Measurements from ENCODE around the gene SLC8A3.
A peak's percentile ranks its signal among the peaks of the same experiment; 100 is the strongest.
"Not testable (repeated sequence)": the region's sequence is repeated elsewhere in the genome, so short reads cannot be mapped to it uniquely, and the experiment has no call there.

The SLC8A3 gene, protein sequence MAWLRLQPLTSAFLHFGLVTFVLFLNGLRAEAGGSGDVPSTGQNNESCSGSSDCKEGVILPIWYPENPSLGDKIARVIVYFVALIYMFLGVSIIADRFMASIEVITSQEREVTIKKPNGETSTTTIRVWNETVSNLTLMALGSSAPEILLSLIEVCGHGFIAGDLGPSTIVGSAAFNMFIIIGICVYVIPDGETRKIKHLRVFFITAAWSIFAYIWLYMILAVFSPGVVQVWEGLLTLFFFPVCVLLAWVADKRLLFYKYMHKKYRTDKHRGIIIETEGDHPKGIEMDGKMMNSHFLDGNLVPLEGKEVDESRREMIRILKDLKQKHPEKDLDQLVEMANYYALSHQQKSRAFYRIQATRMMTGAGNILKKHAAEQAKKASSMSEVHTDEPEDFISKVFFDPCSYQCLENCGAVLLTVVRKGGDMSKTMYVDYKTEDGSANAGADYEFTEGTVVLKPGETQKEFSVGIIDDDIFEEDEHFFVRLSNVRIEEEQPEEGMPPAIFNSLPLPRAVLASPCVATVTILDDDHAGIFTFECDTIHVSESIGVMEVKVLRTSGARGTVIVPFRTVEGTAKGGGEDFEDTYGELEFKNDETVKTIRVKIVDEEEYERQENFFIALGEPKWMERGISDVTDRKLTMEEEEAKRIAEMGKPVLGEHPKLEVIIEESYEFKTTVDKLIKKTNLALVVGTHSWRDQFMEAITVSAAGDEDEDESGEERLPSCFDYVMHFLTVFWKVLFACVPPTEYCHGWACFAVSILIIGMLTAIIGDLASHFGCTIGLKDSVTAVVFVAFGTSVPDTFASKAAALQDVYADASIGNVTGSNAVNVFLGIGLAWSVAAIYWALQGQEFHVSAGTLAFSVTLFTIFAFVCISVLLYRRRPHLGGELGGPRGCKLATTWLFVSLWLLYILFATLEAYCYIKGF

DNA sequence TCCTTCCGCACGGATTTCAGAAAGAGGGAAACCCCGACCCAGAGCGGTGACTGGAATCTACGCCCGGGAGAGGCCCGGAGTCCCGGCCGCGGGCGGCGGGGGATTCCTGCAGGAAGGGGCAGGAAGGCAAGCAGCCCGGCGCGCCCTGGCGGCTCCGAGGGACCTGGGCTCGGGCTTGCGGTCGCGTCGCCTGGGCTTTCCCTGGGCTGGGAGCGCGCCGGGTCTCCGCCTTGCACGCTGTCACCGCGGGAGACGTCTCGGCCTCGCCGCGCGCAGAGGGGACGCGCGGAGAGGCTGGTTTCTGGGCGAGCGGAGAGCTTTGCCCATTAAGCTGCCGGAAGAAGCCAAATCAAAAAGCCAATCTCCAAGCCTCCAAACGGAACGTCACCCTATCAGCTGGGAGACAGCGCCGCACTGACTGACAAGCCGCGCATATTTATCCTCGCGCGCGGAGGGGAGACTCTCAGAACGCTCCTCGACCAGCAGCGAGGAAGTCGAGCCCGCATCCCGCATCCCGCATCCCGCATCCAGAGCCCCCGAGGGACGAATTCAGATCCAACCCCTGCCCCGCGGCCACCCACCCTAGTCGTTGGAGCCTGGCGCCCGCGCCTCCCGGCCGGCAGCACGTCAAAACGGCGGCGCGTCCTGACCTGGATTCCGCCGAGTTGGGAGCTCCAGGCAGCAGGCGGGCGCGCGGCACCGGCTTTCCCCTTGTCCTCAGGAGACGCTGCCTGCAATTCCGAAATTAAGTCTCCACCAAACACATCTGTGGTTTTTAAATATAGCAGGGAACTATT, at the start of gene SLC8A3:
SLC8A3 (minus strand) TSS at position 293 of the 797 bp plus-strand sequence. CDS start 20,529 bp downstream, outside the sequence.
- DNase-seq = peak in 1 of 2 donors; percentile 16

DNA sequence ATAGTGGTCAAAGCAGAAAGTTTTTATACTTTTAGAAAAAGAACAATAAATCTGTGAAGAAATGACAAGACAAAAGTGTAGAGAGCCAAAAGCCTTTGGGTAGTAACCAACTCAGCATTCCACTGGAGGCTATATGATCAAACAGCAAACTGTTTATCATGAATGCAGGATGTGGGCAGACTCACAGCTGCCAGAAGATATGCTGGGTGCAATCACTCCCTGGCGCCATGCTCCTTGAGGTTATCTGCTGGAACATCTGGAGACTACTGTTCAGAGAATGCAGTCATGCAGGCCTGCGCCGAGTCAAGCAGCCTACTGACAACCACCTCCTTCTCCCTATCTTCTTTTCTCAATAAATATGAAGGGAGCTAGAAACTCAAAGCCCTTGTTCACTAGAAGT, 49.0 kb upstream of the SLC8A3 start:
- DNase-seq = no peak

DNA sequence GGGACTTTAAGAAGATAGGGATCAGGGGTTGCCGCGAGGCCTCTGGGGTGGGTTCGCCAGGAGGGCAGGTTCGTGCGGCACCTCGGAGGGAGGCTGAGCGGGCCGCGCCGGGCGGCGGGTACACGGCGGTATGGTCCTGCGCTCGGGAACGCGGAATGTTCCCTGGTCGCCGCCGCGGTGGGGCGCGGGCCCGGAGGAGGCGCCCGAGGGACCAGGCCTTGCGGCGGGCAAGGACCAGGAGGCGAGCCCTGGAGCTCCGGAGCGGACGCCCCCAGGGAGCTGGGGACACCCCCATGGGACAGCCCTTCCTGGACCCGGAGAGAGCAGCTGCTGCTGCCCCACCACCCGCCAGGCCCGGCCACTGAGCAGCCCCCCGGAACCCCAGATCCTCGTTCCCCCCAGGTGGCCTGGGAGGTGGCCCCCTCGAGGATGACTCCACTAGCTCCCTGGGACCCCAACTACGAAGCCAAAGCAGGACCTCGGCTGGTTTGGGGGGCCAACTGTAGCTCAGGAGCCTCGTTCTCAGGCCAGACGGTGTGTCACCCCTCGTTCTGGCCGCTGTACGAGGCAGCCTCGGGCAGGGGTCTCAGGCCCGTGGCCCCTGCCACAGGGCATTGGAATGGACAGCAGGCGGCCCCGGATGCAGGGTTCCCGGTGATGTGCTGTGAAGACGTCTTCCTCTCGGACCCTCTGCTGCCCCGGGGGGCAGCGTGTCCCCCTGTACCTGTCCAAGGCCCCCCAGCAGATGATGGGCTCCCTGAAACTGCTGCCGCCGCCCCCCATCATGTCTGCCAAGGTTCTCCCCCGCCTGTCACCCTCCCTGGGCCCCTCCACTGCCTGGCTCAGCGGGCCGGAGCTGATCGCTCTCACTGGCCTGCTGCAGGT, 45.6 kb upstream of the SLC8A3 start:
- no peak for DNase-seq

DNA sequence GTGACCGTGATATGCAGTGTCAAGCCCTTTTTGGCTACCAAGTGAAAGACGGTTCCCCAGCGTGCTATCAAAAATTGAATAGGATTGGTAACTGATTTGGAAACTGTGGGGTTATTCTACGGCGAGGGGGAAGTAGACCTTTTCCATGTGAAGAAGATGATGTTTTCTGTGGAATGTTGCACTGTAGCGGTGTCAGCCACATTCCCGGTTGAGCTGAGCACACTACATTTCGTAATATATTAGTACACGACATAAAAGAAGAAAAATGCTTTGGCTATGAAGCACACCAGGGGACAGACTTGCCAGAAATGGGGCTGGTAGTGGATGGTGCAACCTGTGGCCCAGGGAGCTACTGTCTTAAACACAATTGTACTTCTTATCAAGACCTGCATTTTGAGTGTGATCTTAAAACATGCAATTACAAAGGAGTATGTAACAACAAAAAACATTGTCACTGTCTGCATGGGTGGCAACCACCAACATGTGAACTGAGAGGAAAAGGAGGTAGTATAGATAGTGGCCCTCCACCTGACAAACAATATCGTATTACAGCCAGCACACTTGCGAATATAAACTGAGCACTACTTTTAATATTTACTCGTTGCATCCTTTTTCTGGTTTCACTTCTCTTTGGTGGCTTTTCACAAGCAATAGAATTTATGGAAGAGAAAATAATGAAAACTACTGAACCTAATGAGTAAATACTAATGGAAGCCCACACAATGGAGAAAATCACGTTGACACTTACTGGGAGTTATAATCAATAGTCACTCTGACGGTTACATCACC, 43.2 kb upstream of the SLC8A3 start:
- DNase-seq = not testable (repeated sequence)

DNA sequence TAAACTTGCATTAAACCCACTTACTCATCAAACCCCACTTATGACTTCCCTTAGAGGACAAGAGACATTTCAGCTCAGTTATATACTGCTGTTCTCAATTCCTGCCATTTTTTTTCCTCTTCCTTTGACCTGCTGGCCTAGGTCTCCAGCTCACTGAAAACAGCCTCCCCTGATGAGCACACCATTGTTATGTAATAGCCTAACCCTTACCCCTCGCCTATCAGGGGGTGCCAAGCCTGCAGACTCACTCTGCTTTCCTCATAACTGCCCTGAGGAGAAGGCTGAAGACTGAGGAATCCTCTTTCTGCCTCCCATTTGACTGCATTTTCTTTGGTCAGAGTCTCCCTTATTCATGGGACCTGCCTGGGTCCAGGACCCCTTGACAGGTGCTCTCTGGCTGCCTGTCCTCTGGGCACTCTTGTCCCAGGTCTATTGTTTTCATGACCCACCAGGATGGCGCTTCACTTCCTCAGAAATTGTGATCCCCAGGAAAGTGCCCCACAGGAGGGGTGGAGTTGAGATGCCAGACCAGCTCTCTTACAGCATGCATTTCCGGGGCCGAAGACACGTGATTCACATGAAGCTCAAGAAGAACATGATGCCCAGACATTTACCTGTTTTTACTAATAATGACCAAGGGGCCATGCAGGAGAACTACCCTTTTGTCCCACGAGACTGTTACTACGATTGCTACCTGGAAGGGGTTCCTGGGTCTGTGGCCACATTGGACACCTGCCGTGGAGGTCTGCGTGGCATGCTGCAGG, 41.3 kb upstream of the SLC8A3 start:
- DNase-seq = not testable (repeated sequence)

DNA sequence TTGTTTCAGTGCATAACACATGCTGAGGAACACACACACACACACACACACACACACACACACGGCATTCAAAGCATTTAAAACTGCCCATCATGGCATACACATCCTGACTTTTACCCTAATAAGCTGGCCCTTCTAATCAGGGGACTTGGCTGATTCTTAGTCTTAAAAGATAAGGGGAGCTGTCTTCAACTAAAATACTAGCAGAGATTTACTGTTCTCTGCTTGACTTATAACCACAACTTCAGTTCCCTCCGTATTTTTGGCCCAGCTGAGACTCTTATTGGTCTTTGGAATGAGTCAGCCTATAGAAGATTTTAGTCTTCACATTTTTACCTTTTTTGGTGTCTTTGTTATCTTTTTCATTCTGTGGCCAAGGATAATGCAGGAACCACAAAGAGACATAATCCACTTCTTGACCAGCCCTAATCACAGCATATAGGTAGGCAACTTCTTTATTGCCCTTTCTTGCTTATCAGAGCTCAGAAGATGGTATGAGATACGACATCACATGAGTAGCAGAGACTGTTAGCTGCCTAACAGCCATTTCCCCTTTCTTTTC, 25.1 kb upstream of the SLC8A3 start:
- DNase-seq = no peak

DNA sequence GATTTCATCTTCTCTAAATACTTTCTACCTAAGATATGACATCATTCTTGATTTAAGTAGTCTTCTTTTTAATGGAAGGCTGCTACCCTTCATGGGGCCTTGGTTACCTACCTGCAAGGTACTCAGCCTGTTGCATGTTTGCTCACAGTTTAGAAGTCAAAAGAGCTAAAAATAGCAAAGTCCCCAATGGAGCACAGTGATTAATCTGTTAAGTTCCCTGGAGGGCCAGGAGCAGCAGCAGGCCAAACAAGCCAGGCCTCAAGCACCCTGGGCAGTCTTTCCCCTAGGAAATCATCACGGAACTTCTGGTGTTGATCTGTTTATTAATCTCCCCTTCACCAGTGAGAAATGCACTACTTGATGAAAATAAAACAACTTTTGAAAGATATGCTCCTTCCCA, 24.0 kb upstream of the SLC8A3 start:
- no peak for DNase-seq

DNA sequence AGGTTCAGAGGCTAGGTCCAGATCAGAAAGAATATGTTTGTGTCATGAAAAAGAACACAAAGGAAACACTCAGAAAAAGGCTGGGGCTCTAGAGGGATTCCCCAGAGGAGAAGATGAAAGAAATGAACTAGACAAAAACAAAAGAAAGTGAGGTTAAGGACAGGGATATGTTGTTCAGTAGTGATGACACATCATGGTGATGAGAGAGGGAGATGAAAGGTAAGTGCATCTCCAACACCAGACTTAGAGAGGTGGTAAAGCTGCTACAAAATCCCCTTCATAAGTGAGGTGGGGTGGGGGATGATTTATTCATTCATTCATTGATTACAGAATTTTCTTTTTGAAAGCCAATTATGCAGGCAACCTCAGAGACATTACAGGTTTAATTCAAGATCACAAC, 19.6 kb upstream of the SLC8A3 start:
- no peak for DNase-seq

DNA sequence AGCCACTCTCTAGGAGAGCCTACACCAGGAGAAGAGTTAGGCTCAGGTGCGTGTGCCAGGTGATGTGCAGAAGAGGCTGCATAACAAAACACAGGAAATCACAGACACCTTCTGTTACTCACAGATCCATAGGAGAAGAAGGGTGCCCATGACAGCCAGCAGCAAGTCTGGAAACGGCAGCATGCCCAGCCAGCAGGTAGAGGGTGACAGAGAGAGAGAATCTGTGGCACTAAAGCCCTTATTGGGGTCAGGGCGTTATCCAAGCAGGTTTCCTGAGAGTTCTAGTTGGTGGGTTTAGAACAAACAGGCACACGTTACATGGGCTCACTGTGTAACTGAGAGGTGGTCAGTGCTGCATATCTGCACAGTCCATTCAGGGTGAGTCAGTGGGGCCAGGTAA, 14.9 kb upstream of the SLC8A3 start:
- no peak for DNase-seq

DNA sequence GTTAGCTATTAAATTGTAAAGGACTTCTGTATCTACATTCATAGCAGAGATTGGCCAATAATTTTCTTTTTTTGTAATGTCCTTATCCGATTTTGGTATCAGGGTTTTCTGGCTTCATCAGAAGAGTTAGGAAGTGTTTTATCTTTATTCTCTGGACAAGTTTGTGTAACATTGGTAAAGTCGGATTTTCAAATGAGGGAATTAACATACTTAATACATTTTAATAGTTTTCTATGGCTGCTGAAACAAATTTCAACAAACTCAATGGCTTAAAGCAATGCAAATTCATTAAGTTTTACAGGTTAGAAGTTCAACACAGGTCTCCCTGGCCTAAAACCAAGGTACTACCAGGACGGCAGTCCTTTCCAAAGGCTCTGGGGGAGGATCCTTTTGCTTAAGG, 13.2 kb upstream of the SLC8A3 start:
- DNase-seq = no peak

DNA sequence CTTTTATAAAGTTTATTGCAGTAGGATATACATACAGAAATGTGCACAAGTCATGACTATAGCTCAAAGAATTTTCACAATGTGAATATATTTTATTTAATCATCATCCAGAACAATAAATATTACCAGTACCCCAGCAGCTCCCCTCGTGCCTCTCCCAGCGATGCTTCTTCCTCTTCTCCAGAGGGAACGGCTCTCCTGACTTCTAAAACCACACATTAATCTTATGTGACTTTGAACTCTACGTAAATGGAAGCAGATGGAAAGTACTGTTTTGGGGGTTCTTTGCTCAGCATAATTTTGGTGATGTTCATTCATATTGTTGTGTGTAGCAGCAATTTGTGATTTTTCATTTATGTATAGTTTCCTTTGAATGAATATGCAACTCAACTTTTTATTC, 4.6 kb upstream of the SLC8A3 start:
- no peak for DNase-seq

DNA sequence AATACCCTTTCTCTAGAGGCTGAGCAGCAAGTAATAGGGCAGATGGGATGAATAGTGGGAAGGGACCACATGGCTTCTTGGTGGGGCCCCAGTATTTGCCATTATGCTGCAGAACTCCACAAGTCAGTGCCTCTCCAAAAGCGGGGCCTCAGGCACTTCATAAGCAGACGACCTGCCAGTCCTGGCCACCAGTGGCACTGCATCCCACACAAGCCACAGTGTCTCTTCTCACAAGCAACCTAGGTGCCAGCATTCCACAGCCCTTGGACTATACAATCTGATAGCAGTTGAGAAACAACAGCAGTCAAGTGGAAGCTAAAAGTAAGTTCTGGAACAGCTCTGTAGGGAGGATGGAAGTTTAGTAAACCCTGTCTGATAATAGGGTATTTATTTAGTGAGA, 4.2 kb upstream of the SLC8A3 start:
- DNase-seq = no peak

DNA sequence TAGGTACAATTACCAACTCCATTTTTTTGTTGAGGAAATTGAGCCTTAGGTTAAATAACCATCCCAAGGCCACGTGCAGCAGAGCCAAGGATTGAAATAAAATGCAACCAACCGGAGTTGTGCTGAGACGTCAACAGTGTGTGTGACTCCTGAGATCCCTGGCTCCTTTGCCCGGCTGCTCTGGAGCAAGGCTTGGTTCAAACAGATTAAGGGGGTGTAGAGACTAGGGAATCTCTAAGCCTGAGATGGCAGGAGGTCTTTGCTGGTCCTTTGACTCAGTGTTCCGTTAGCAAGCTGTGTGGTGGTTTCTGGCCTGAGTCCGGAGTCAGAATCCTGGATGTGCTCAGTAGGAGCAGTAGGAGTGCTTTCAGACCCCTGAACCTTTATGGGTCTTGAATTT, 1.4 kb upstream of the SLC8A3 start:
- DNase-seq = no peak

DNA sequence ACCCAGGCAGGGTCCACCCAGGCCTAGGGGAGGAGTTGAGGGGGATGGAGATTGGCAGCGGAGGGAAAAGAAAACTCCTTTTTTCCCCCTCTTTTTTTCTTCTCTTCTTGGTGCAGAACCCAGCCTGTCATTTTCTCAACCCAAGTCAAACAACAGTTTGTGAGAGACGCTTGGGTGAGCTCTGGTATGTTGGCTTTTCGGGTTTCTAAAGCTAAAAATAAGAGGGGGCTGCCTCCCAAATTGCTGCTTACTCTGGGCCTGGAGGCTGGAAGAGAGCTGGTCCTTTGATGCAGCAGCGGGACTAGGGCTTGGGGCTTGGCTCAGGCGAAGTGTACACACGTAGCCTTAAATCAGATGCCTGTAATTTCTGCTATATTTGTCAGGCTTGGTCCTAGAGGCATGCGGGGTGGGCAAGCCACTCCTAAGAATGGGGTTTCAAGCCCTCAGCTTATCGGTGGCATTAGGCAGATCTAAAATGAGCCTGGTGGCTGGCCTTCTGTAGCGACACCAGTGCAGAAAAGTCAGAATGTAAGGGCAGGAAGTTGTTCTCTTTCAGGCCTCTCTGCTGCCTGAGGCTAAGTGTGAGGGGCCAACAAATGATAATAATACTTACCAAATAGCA, 816 bp upstream of the SLC8A3 start:
- no peak for DNase-seq

DNA sequence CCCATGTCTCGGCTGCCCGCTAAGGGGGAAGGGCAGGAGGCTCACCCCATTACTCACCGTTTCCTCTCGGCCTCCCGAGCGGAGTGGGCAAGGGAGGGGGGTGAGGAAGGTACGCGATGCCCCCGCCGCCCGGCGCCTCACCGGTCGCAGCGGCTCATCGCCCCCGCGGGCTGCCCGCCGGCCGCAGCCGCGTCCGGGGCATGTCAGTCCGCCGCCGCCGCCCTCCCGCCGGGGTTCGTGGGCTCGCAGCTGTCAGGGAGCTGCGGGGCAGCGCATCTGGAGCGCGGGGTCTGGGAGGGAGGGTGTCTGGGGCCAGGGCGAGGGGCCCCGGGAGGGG, 461 bp downstream of the SLC8A3 start:
- DNase-seq = no peak

DNA sequence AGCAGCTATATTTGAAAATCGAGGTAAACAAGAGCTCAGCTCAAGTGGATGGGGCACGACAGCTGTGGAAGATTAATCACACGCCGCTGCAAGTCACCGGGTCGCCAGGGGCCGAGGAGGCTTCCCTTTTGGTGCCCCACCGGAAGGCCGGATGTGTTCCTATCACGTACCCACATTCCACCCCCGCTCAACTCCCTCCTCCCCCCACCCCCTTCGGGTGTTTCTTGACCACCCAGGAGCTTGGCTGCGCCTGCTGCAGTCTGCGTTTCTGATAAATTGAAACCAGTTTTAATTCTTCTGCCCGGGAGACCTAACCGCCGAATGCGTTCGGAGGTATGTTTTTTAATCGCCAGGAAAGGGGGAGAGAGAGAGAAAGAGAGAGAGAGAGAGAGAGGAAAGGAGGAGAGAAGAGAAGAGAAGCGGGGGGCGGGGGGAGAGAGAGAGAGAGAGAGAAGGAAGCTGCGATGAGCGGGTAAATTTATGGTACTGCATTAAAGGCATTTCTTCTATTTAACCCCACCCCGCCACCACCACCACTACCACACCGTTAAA, 1.8 kb downstream of the SLC8A3 start:
- DNase-seq = peak in 1 of 2 donors; percentile 56

DNA sequence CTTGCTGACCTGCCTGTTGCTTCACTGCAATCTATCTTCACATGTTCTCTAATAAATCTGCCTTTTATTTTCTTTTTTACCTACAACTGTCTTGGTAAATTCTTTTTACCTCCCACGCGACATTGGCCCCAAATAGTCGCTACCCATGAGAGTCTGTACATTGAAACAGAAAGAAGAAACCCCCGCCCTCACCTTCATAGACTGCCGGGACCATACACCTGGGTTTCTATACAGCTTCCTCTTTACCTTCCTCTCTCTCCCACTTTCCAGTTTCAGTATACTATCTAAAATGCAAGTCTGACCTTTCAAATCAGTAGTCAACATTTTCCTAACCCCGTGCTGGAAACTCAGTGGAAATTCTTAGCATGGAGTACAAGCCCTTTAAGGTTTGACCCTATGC, 4.8 kb downstream of the SLC8A3 start:
- no peak for DNase-seq

DNA sequence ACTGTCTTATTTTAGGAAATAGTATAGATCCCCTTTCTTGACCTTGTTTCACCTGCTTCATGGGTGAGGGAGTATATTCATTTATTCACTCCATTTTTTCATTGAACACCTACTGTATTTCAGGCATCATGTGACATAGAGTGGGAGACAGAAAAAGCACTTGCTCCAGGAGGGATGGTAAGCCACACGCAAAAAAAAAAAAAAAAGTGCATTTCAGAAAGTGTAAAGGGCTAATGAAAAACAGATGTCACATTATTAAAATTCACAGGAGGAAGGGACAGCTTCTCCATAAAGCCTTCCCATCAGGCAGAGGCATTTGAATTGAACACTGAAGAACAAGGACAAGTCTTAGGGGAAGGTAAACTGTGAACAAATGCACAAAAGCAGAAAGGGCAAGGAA, 7.5 kb downstream of the SLC8A3 start:
- no peak for DNase-seq

DNA sequence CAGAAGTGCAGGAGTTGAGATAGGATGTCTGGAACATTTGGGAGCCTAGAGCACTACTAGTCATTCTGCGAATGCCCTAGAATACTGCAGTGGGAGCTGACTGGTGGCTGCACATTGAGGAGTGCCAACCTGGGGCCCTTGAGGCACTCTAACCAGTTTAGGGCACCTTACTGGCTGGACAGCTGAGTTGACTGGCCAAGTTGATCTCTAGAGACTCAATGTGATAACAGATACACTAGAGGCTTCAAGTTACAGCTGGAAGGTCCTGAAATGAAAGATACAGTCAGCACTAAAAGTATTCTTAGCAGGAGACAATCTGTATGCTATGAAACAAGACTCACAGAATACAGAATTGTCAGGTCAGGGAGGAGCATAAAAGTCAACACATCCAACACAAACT, 8.0 kb downstream of the SLC8A3 start:
- no peak for DNase-seq

All from bone marrow (tissue), 2 donors.